CD4-positive, alpha-beta T cell (primary cell): Measurements from ENCODE around the gene FOXN1. TPM values are rescaled to one million over a fixed set of nuclear protein-coding genes. Genes with fewer than 3 reads are reported as not detected.

Experiments
- ATAC-seq: fragments of 200-7000 bp; cut with Tn5 transposase; one replicate; pipeline ENCODE4 v1.10.0; 2022; ENCODE audit warnings: mild to moderate bottlenecking; ENCODE audit not compliant: poor library complexity
- CTCF ChIA-PET: fragments of 350-600 bp; sonication (Branson Sonifier 250); formaldehyde crosslinking; loops from one replicate; lab custom pipeline; 2021; ENCODE audit warnings: antibody characterized with exemption, inconsistent platforms; lab: Charles Lee
- POLR2A ChIA-PET: fragments of 350-600 bp; sonication (Branson Sonifier 250); formaldehyde crosslinking; loops from one replicate; lab custom pipeline; 2021; ENCODE audit warnings: antibody characterized with exemption, inconsistent platforms; lab: Charles Lee
- DNase-seq, 14 experiments: peaks; one replicate each; pipeline ENCODE4 v3.0.0-alpha.2; 2013 to 2020; ENCODE audit warnings: mixed read lengths in 2 of 14
- H3K27ac ChIP-seq, 2 donors: one replicate each; pipeline versions ENCODE4 v1.5.1 to v1.7.0; 2013; ENCODE audit warnings: low read length in 2 of 2, low read depth in 1 of 2, mild to moderate bottlenecking in 1 of 2
- H3K27me3 ChIP-seq, 2 experiments: 1 replicate in 1 of 2; 2 replicates in 1 of 2; pipeline versions ENCODE4 v1.6.1 to v1.7.0; 2013; ENCODE audit warnings: low read length in 2 of 2, control low read depth in 1 of 2, mild to moderate bottlenecking in 1 of 2, moderate library complexity in 1 of 2; ENCODE audit not compliant: insufficient read depth in 2 of 2, control insufficient read depth in 1 of 2
- H3K36me3 ChIP-seq: one replicate; pipeline ENCODE4 v1.6.1; 2013; ENCODE audit warnings: low read length, control low read depth; ENCODE audit not compliant: insufficient read depth
- H3K4me1 ChIP-seq: one replicate; pipeline ENCODE4 v1.6.1; 2013; ENCODE audit warnings: low read length, control low read depth; ENCODE audit not compliant: insufficient read depth
- H3K4me3 ChIP-seq: one replicate; pipeline ENCODE4 v1.5.1; 2013; ENCODE audit warnings: mild to moderate bottlenecking, low read length, moderate library complexity
- H3K9me3 ChIP-seq, 2 experiments: 1 replicate in 1 of 2; 2 replicates in 1 of 2; pipeline versions ENCODE4 v1.6.1 to v1.7.0; 2013; ENCODE audit warnings: low read length in 2 of 2, mild to moderate bottlenecking in 2 of 2, control low read depth in 1 of 2, moderate library complexity in 1 of 2; ENCODE audit not compliant: control insufficient read depth in 1 of 2, insufficient read depth in 1 of 2
- H3K27ac Mint-ChIP-seq: one replicate; pipeline ENCODE4 v1.8.0; 2020; ENCODE audit warnings: mixed read lengths
- H3K27me3 Mint-ChIP-seq: one replicate; pipeline ENCODE4 v1.8.0; 2021; ENCODE audit warnings: mixed read lengths
- H3K36me3 Mint-ChIP-seq: one replicate; pipeline ENCODE4 v1.8.0; 2021; ENCODE audit warnings: low read depth, mixed read lengths
- H3K4me1 Mint-ChIP-seq: one replicate; pipeline ENCODE4 v1.8.0; 2021; ENCODE audit warnings: low read depth, mixed read lengths
- H3K4me3 Mint-ChIP-seq: one replicate; pipeline ENCODE4 v1.8.0; 2020; ENCODE audit warnings: mild to moderate bottlenecking, mixed read lengths
- H3K9me3 Mint-ChIP-seq: one replicate; pipeline ENCODE4 v1.8.0; 2020; ENCODE audit warnings: mixed read lengths
- intact Hi-C, 2 experiments: fragments of 100-400 bp; cut with DNase I in 1 of 2; cut with micrococcal nuclease in 1 of 2; formaldehyde crosslinking; loops; one replicate each; pipeline versions ENCODE4 v1.15.1 to v1.9.0; 2023 to 2025; cut with DNase I, micrococcal nuclease
- total RNA-seq, 174 experiments: library from RNA in 2 of 174; stranded (reverse) in 2 of 174; gene quantifications; one replicate each; pipeline ENCODE4 v1.2.3 and lab custom pipeline; 2021 to 2026
- TF ChIP-seq, protein P1 (sequence below): fragments of 200-600 bp; IDR thresholded peaks from one replicate; pipeline ENCODE4 v1.8.0; 2022; ENCODE audit warnings: antibody characterized with exemption, mild to moderate bottlenecking

Gene FOXN1
- total RNA-seq, 2 experiments from 2014 or later, result not detected

DNA sequence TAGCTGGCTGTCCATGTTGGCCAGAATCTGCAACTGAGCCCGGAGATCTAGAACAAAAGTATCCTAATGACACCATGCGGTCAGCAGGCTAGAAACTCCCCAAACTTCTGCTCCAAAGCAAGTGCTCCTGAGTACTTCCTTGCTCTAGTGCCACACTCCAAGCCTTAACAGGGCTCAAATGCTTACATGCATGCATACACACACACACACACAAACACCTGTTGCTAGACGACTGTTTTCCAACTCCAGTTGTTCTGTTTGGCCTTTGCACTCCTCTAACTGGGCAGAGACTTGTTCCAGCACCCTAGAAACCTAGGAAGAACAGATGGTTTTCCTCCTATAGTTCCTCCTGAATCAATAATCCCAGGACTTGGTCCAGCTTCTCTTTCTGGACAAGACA, 78.3 kb downstream of the FOXN1 start:
- no peaks in the 10 kb centered on the region for H3K27me3 Mint-ChIP-seq
- Histone ChIP-seq H3K27ac (no peak overlapping the region), H3K36me3 (peaks cover 12% of the 10 kb centered on the region), H3K4me3 (no peak overlapping the region), H3K9me3 (no peaks in the 10 kb centered on the region), H3K4me1 (no peaks in the 10 kb centered on the region), H3K27me3 (no peaks in the 10 kb centered on the region)
- POLR2A ChIA-PET, result interaction anchor here (1.5 kb wide), 1 partner anchor 13 kb away, joined by 5 read pairs; the partner anchor contains the start of gene PIGS
- DNase-seq, result no peak
- ATAC-seq, result no peak
- no peaks in the 10 kb centered on the region for H3K9me3 Mint-ChIP-seq
- no peak overlapping the region for H3K27ac Mint-ChIP-seq
- peaks cover 19% of the 10 kb centered on the region for H3K36me3 Mint-ChIP-seq
- CTCF ChIA-PET, result no interaction called here
- TF ChIP-seq, protein P1, sequence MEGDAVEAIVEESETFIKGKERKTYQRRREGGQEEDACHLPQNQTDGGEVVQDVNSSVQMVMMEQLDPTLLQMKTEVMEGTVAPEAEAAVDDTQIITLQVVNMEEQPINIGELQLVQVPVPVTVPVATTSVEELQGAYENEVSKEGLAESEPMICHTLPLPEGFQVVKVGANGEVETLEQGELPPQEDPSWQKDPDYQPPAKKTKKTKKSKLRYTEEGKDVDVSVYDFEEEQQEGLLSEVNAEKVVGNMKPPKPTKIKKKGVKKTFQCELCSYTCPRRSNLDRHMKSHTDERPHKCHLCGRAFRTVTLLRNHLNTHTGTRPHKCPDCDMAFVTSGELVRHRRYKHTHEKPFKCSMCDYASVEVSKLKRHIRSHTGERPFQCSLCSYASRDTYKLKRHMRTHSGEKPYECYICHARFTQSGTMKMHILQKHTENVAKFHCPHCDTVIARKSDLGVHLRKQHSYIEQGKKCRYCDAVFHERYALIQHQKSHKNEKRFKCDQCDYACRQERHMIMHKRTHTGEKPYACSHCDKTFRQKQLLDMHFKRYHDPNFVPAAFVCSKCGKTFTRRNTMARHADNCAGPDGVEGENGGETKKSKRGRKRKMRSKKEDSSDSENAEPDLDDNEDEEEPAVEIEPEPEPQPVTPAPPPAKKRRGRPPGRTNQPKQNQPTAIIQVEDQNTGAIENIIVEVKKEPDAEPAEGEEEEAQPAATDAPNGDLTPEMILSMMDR, result no peak
- no peak overlapping the region for H3K4me3 Mint-ChIP-seq
- no peaks in the 10 kb centered on the region for H3K4me1 Mint-ChIP-seq
- intact Hi-C loops, result no loop called here

- TF ChIP-seq, protein P1, result no peak
- Mint-ChIP-seq H3K9me3 (no peaks in the 10 kb centered on the region), H3K4me1 (no peaks in the 10 kb centered on the region), H3K27me3 (no peaks in the 10 kb centered on the region), H3K4me3 (no peak overlapping the region), H3K27ac (no peak overlapping the region), H3K36me3 (peaks cover 19% of the 10 kb centered on the region)
- POLR2A ChIA-PET, result interaction anchor here (1.0 kb wide), 1 partner anchor 8 kb away, joined by 3 read pairs; no protein-coding TSS in a partner anchor
- Histone ChIP-seq H3K36me3 (peaks cover 12% of the 10 kb centered on the region), H3K27ac (no peak overlapping the region), H3K9me3 (no peaks in the 10 kb centered on the region), H3K27me3 (no peaks in the 10 kb centered on the region), H3K4me1 (no peaks in the 10 kb centered on the region), H3K4me3 (no peak overlapping the region)
- ATAC-seq (no peak), DNase-seq (no peak)
- CTCF ChIA-PET, result no interaction called here
- intact Hi-C loops, result no loop called here
Measured at GRCh38 chr17:28585851-28586250, 79.7 kb downstream of the FOXN1 start.

Other genes with a start within 250 kb of the FOXN1 start
- 1 to 10 TPM; 2.6 to 3.7 TPM for gene TMEM97, start 187.1 kb upstream of the FOXN1 start, total RNA-seq
- 10 to 100 TPM; 52.6 to 53.1 TPM for gene IFT20, start 170.9 kb upstream of the FOXN1 start, total RNA-seq
- gene TNFAIP1, start 170.6 kb upstream of the FOXN1 start, total RNA-seq, result 10 to 100 TPM in 1 of 2 experiments, 1 to 10 TPM in 1; 9.5 to 12.1 TPM
- 10 to 100 TPM; 22.1 to 23.9 TPM for gene POLDIP2, start 148.8 kb upstream of the FOXN1 start, total RNA-seq
- gene SEBOX, start 141.1 kb upstream of the FOXN1 start, total RNA-seq, result not detected
- under 1 TPM; 0.16 to 0.17 TPM for gene VTN, start 136.0 kb upstream of the FOXN1 start, total RNA-seq
- gene SARM1, start 134.7 kb upstream of the FOXN1 start, total RNA-seq, result 10 to 100 TPM; 12.5 to 15.4 TPM
- gene SLC46A1, start 100.1 kb upstream of the FOXN1 start, total RNA-seq, result under 1 TPM; 0.44 to 0.45 TPM
- not detected for gene SLC13A2, start 32.7 kb upstream of the FOXN1 start, total RNA-seq
- gene UNC119, start 46.3 kb downstream of the FOXN1 start, total RNA-seq, result 10 to 100 TPM; 77.1 to 83.9 TPM
- gene PIGS, start 65.2 kb downstream of the FOXN1 start, total RNA-seq, result 10 to 100 TPM; 73.8 to 76.4 TPM
- 10 to 100 TPM; 21.8 to 22.7 TPM for gene ALDOC, start 70.5 kb downstream of the FOXN1 start, total RNA-seq
- gene SPAG5, start 92.7 kb downstream of the FOXN1 start, total RNA-seq, result 10 to 100 TPM; 15.4 to 17.0 TPM
- gene RSKR, start 107.8 kb downstream of the FOXN1 start, total RNA-seq, result 10 to 100 TPM; 13.7 to 14.8 TPM
- 100 to 1,000 TPM; 120 to 124 TPM for gene BLTP2, start 138.8 kb downstream of the FOXN1 start, total RNA-seq
- 10 to 100 TPM; 30.3 to 32.0 TPM for gene SDF2, start 155.6 kb downstream of the FOXN1 start, total RNA-seq
- gene SUPT6H, start 155.9 kb downstream of the FOXN1 start, total RNA-seq, result 100 to 1,000 TPM; 149 to 151 TPM
- 1 to 10 TPM; 3.5 to 4.1 TPM for gene PROCA1, start 205.5 kb downstream of the FOXN1 start, total RNA-seq
- gene RAB34, start 211.5 kb downstream of the FOXN1 start, total RNA-seq, result 10 to 100 TPM; 20.7 to 21.3 TPM
- 1,000 to 10,000 TPM; 3,393 to 3,457 TPM for gene RPL23A, start 213.6 kb downstream of the FOXN1 start, total RNA-seq
- under 1 TPM; 0.39 to 0.60 TPM for gene TLCD1, start 219.9 kb downstream of the FOXN1 start, total RNA-seq
- gene NEK8, start 222.4 kb downstream of the FOXN1 start, total RNA-seq, result 1 to 10 TPM; 4.7 to 5.2 TPM
- gene TRAF4, start 237.7 kb downstream of the FOXN1 start, total RNA-seq, result 100 to 1,000 TPM; 411 to 416 TPM